GM19468 (cell line): ENCODE measurements around the gene LRSAM1.
"Not testable (repeated sequence)": the region's sequence is repeated elsewhere in the genome, so short reads cannot be mapped to it uniquely, and the experiment has no call there.

Source experiments
- ATAC-seq: cut with Tn5 transposase; IDR thresholded peaks from one replicate; pipeline ENCODE4 v1.9.1; 2021; ENCODE audit warnings: mild to moderate bottlenecking, moderate library complexity, moderate number of reproducible peaks; ENCODE audit not compliant: unreplicated experiment; ENCODE audit errors: extremely low read depth

The LRSAM1 gene

GRCh38 chr9:127451858-127452656 lies 747 bp downstream of the LRSAM1 start:
- ATAC-seq, result no peak

GRCh38 chr9:127452691-127453090 lies 1.4 kb downstream of the LRSAM1 start:
- ATAC-seq, result no peak

- no peak for ATAC-seq
Observed at GRCh38 chr9:127455324-127455992, 4.1 kb downstream of the LRSAM1 start.

- ATAC-seq, result no peak
Observed at GRCh38 chr9:127457191-127457878, 6.0 kb downstream of the LRSAM1 start.

GRCh38 chr9:127458921-127459320 lies 7.6 kb downstream of the LRSAM1 start:
- ATAC-seq, result no peak

GRCh38 chr9:127463382-127463781 lies 12.1 kb downstream of the LRSAM1 start:
- no peak for ATAC-seq

- no peak for ATAC-seq
Observed at GRCh38 chr9:127463911-127464310, 12.6 kb downstream of the LRSAM1 start.

- not testable (repeated sequence) for ATAC-seq
Observed at GRCh38 chr9:127466407-127466917, 15.2 kb downstream of the LRSAM1 start.

- ATAC-seq, result no peak
Observed at GRCh38 chr9:127467621-127468020, 16.3 kb downstream of the LRSAM1 start.

- no peak for ATAC-seq
Observed at GRCh38 chr9:127470662-127471061, 19.4 kb downstream of the LRSAM1 start.

- no peak for ATAC-seq
Observed at GRCh38 chr9:127473501-127473900, 22.2 kb downstream of the LRSAM1 start.

- no peak for ATAC-seq
Observed at GRCh38 chr9:127473932-127474331, 22.6 kb downstream of the LRSAM1 start.

- no peak for ATAC-seq
Observed at GRCh38 chr9:127474592-127474991, 23.3 kb downstream of the LRSAM1 start.

GRCh38 chr9:127479507-127480081 lies 28.3 kb downstream of the LRSAM1 start:
- ATAC-seq, result no peak

- ATAC-seq, result no peak
Observed at GRCh38 chr9:127482662-127483061, 31.4 kb downstream of the LRSAM1 start.

GRCh38 chr9:127485995-127486394 lies 34.7 kb downstream of the LRSAM1 start:
- ATAC-seq, result no peak

GRCh38 chr9:127488946-127489345 lies 37.6 kb downstream of the LRSAM1 start:
- no peak for ATAC-seq

- ATAC-seq, result no peak
Observed at GRCh38 chr9:127489471-127490115, 38.3 kb downstream of the LRSAM1 start.

- no peak for ATAC-seq
Observed at GRCh38 chr9:127490535-127491230, 39.4 kb downstream of the LRSAM1 start.
